BJ (cell line): Measurements from ENCODE around the gene ALAS1. TPM values are rescaled to one million over a fixed set of nuclear protein-coding genes. Genes with fewer than 3 reads are reported as not detected.
A peak's percentile ranks its signal among the peaks of the same experiment; 100 is the strongest.
"Not testable (repeated sequence)": the region's sequence is repeated elsewhere in the genome, so short reads cannot be mapped to it uniquely, and the experiment has no call there.

ENCODE experiments used
- CTCF ChIA-PET: fragments of 350-600 bp; formaldehyde crosslinking; extraction: SDS; loops from one replicate; lab custom pipeline; 2021; ENCODE audit warnings: antibody characterized with exemption, inconsistent platforms; lab: Yijun Ruan, JAX
- POLR2A ChIA-PET: fragments of 300-600 bp; sonication (Branson Sonifier 250); formaldehyde crosslinking; extraction: SDS; loops from one replicate; lab custom pipeline; 2021; ENCODE audit warnings: antibody characterized with exemption; lab: Charles Lee
- DNase-seq: peaks from one replicate; pipeline ENCODE4 v3.0.0-alpha.2; 2011; ENCODE audit warnings: low read depth
- H3K27me3 ChIP-seq: 2 replicates; pipeline ENCODE4 v1.6.0; 2011; ENCODE audit warnings: low read length; ENCODE audit not compliant: control insufficient read depth, insufficient read depth
- H3K36me3 ChIP-seq: 2 replicates; pipeline ENCODE4 v1.5.1; 2011; ENCODE audit warnings: low read length; ENCODE audit not compliant: control insufficient read depth, insufficient read depth
- H3K4me3 ChIP-seq: 2 replicates; pipeline ENCODE4 v1.5.1; 2011; ENCODE audit warnings: low read depth, mild to moderate bottlenecking, control low read depth, low read length
- CTCF ChIP-seq: IDR thresholded peaks from 2 replicates; pipeline ENCODE4 v1.5.1; 2011; ENCODE audit warnings: low read depth, mild to moderate bottlenecking, control low read depth, inconsistent platforms, low read length, moderate library complexity; ENCODE audit not compliant: insufficient read depth
- polyA plus RNA-seq: library from polyadenylated mRNA; depleted of rRNA; stranded (reverse); fragments of >200 nt; gene quantifications from 2 replicates; pipeline ENCODE4 v1.2.3, GENCODE V29; 2011

Gene ALAS1
- polyA plus RNA-seq, 1 experiment: 51.7 TPM

- CTCF ChIA-PET: interaction anchor here (1.2 to 1.5 kb wide), 4 partner anchors 9 to 39 kb away, joined by 3 read pairs; no protein-coding TSS in a partner anchor
- no peak for DNase-seq
- Histone ChIP-seq H3K36me3 (no peaks in the 10 kb centered on the region), H3K27me3 (no peaks in the 10 kb centered on the region), H3K4me3 (no peak overlapping the region)
- TF ChIP-seq CTCF: no peak
- POLR2A ChIA-PET: no interaction called here
These were observed 35.6 kb upstream of the ALAS1 start for GRCh38 chr3:52162250-52162872.

GRCh38 chr3:52167240-52167639, 30.7 kb upstream of the ALAS1 start:
- no peak for TF ChIP-seq CTCF
- Histone ChIP-seq H3K27me3 (no peaks in the 10 kb centered on the region), H3K36me3 (no peaks in the 10 kb centered on the region), H3K4me3 (no peak overlapping the region)
- no peak for DNase-seq
- CTCF ChIA-PET: interaction anchor here (0.7 to 1.4 kb wide), 3 partner anchors 9 to 163 kb away, joined by 3 read pairs; no protein-coding TSS in a partner anchor
- POLR2A ChIA-PET: no interaction called here

- POLR2A ChIA-PET, H3K27me3 ChIP-seq: not testable (repeated sequence)
These were observed 27.7 kb upstream of the ALAS1 start for GRCh38 chr3:52170217-52170616.

GRCh38 chr3:52171514-52172261, 26.3 kb upstream of the ALAS1 start:
- CTCF ChIA-PET: interaction anchor here (1.0 to 2.0 kb wide), 5 partner anchors 9 to 17 kb away, joined by 3 to 7 read pairs (median 5); partner anchors contain the start of gene POC1A
- Histone ChIP-seq H3K36me3 (no peaks in the 10 kb centered on the region), H3K4me3 (no peak overlapping the region), H3K27me3 (peaks cover 2% of the 10 kb centered on the region; the same call in 1 of the 2 replicates)
- TF ChIP-seq CTCF: peak; percentile 34
- DNase-seq: no peak
- POLR2A ChIA-PET: no interaction called here

More at GRCh38 chr3:52170217-52170616, 27.7 kb upstream of the ALAS1 start:
- CTCF ChIA-PET: interaction anchor here (0.9 to 2.0 kb wide), 5 partner anchors 10 to 168 kb away, joined by 3 to 7 read pairs (median 3); partner anchors contain the start of gene POC1A
- not testable (repeated sequence) for DNase-seq, H3K4me3 ChIP-seq, H3K36me3 ChIP-seq

- CTCF ChIA-PET: interaction anchor here (0.7 to 2.0 kb wide), 3 partner anchors 9 to 18 kb away, joined by 4 to 7 read pairs (median 5); partner anchors contain the start of gene POC1A
These were observed 25.6 kb upstream of the ALAS1 start for GRCh38 chr3:52172262-52172757.

More at GRCh38 chr3:52172262-52172757, 25.6 kb upstream of the ALAS1 start:
- Histone ChIP-seq H3K27me3 (peaks cover 2% of the 10 kb centered on the region; the same call in 1 of the 2 replicates), H3K4me3 (no peak overlapping the region), H3K36me3 (no peaks in the 10 kb centered on the region)
- TF ChIP-seq CTCF: no peak
- POLR2A ChIA-PET: no interaction called here
- no peak for DNase-seq
